ENCODE measurements around the gene DBH.
A peak's percentile ranks its signal among the peaks of the same experiment; 100 is the strongest.

Gene DBH

DNA sequence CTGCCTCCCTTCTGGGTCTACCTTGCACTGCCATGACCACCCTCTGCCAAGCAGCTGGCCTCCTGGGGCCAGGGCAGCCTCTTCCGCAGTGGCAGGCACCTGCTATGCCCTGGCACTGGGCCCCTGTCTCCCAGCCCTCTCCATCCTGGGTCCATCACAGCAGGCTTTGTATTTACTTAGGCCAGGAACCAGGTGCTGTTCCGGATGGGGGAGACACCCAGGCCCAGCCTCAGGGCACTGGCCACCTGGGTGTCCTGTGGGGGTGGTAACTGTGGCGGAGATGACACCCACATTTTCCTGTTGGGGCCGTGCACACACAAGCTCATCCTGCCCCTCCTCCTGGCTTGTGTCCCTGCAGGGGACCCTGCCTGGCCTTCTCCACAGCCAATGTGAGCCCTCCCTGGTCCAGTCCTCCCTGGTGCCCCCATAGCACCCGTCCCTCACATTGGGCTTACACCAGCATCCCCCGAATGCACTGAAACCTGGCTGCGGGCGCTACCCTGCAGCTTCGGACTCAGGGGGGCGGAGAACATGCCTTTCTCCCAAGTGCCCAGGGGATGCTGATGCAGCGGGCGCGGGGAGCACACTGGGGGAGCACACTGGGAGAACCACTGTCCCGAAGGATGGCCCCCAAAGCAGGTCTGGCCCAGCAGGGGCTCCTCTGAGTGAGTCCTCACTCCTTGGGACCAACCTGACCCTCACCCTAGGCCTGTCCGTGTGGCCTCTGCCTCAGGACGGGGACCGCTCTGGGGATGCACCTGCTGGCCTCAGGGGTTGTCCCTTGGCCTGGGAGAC is 44.9 kb upstream of the DBH start:
- no peak for DNase-seq (ENCODE audit: low spot score)
- no peak for TF ChIP-seq CTCF (IDR thresholded peaks at IDR 0.05; ENCODE audit: extremely low read depth, insufficient read depth, missing control alignments)
- in situ Hi-C loops (cut with MboI; ENCODE audit: low pct_unique_long_range_greater_than_20kb, low sequenced_read_pairs, unreplicated experiment) = no loop called here

DNA sequence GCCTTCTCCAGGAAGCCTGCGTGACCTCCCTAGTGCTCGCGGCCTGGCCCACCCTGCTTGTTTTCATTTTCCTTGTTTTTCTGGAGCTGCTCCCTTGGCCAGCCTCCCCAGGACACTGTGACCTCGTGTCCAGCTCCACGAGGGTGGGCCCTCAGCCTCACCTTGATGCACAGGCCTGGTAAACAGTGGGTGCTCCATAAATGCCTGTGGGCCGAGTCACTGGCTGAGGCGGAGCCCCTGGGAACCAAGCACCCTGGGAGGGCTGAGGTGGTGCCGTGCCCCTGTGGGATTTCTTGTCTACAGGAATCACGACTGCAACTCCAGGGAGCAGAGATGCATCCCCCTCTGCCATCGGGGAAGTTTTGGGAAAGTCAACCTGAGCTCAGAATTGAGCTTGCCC is 44.2 kb upstream of the DBH start:
- no peak for TF ChIP-seq CTCF (IDR thresholded peaks at IDR 0.05; ENCODE audit: extremely low read depth, insufficient read depth, missing control alignments)
- in situ Hi-C loops (cut with MboI; ENCODE audit: low pct_unique_long_range_greater_than_20kb, low sequenced_read_pairs, unreplicated experiment) = no loop called here
- DNase-seq (ENCODE audit: low spot score) = no peak

- in situ Hi-C loops (cut with MboI; ENCODE audit: low pct_unique_long_range_greater_than_20kb, low sequenced_read_pairs, unreplicated experiment) = no loop called here
- peak; percentile 27 for TF ChIP-seq CTCF (IDR thresholded peaks at IDR 0.05; ENCODE audit: extremely low read depth, insufficient read depth, missing control alignments)
- DNase-seq (ENCODE audit: low spot score) = no peak
Observed at GRCh38 chr9:133592731-133593409, 43.3 kb upstream of the DBH start.

- in situ Hi-C loops (cut with MboI; ENCODE audit: low pct_unique_long_range_greater_than_20kb, low sequenced_read_pairs, unreplicated experiment) = no loop called here
- TF ChIP-seq CTCF (IDR thresholded peaks at IDR 0.05; ENCODE audit: extremely low read depth, insufficient read depth, missing control alignments) = no peak
- DNase-seq (ENCODE audit: low spot score) = no peak
Observed at GRCh38 chr9:133593587-133594253, 42.4 kb upstream of the DBH start.

DNA sequence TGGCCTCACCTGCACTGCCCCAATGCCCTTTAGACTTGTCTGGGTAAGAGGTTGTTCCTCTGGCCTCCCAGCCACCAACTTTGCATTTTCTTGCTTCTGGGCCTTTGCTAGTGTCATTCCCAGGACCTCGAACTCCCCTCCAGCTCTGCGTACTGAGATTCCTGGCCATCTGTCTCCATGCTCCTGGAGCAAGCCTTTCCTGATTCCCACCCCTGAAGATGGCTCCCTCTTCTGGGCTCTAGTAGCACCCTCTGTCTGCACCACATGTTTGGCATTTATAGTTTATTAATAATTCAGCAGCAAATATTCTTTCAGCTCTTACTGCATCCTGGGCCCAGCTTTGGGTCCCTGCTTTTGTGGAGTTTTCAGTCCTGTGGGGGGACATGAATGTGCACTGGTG is 41.9 kb upstream of the DBH start:
- DNase-seq (ENCODE audit: low spot score) = no peak
- no peak for TF ChIP-seq CTCF (IDR thresholded peaks at IDR 0.05; ENCODE audit: extremely low read depth, insufficient read depth, missing control alignments)
- in situ Hi-C loops (cut with MboI; ENCODE audit: low pct_unique_long_range_greater_than_20kb, low sequenced_read_pairs, unreplicated experiment) = no loop called here

- DNase-seq (ENCODE audit: low spot score) = no peak
- in situ Hi-C loops (cut with MboI; ENCODE audit: low pct_unique_long_range_greater_than_20kb, low sequenced_read_pairs, unreplicated experiment) = no loop called here
- TF ChIP-seq CTCF (IDR thresholded peaks at IDR 0.05; ENCODE audit: extremely low read depth, insufficient read depth, missing control alignments) = no peak
Observed at GRCh38 chr9:133595910-133596309, 40.3 kb upstream of the DBH start.

Data from GM13977 (cell line).